Measurements from ENCODE around the gene ZNF735. TPM values are rescaled to one million over a fixed set of nuclear protein-coding genes. Genes with fewer than 3 reads are reported as not detected.
"Not testable (repeated sequence)": the region's sequence is repeated elsewhere in the genome, so short reads cannot be mapped to it uniquely, and the experiment has no call there.

The ZNF735 gene
- not detected in 2 replicates for total RNA-seq
- long read RNA-seq, result 0 reads

- peaks cover 28% of the 10 kb centered on the region for H3K9me3 Mint-ChIP-seq (ENCODE audit: unreplicated experiment)
- no peaks in the 10 kb centered on the region for H3K4me1 Mint-ChIP-seq (ENCODE audit: unreplicated experiment)
- H3K27ac Mint-ChIP-seq (ENCODE audit: unreplicated experiment), result no peak within 1 kb of the TSS
- no peaks in the 10 kb centered on the region for H3K27me3 Mint-ChIP-seq (ENCODE audit: unreplicated experiment)
- peaks cover 3% of the 10 kb centered on the region for H3K36me3 Mint-ChIP-seq (ENCODE audit: unreplicated experiment)
- no peak for DNase-seq (ENCODE audit: extremely low spot score, unreplicated experiment)
- TF ChIP-seq CTCF (IDR thresholded peaks at IDR 0.05), result no peak
- H3K4me3 Mint-ChIP-seq (ENCODE audit: unreplicated experiment), result no peak within 1 kb of the TSS
Observed at GRCh38 chr7:64206903-64207302, at the start of gene ZNF735. Gene ZNF735 (plus strand): TSS chr7:64207203. CDS start chr7:64207203, 0 bp downstream.

- not testable (repeated sequence) for H3K36me3 Mint-ChIP-seq (ENCODE audit: unreplicated experiment); H3K4me1 Mint-ChIP-seq (ENCODE audit: unreplicated experiment); H3K27me3 Mint-ChIP-seq (ENCODE audit: unreplicated experiment); DNase-seq (ENCODE audit: extremely low spot score, unreplicated experiment); H3K27ac Mint-ChIP-seq (ENCODE audit: unreplicated experiment); H3K4me3 Mint-ChIP-seq (ENCODE audit: unreplicated experiment)
- H3K9me3 Mint-ChIP-seq (ENCODE audit: unreplicated experiment), result peaks cover 45% of the 10 kb centered on the region
Observed at GRCh38 chr7:64170974-64171373, 36.0 kb upstream of the ZNF735 start.

DNA sequence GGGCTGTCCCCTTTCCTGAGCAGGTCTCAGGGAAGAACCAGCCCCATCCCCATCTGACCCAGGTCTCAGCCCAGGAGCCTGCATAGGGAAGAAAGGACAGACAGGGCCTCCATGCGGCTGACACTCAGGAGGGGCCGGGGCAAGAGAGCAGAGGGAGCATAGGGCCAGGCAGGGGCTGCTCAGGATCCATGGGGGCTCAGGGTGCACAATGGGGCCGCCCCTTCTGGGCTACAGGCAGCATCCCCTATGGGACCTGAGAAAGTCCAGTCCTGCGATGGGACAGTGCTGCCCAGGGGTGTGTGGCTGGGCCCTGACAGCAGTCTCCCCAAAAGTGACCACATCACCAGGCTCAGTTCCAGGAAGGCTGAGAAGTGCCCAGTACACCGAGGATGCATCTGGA lies 32.7 kb upstream of the ZNF735 start:
- TF ChIP-seq CTCF (IDR thresholded peaks at IDR 0.05), result no peak
- no peaks in the 10 kb centered on the region for H3K36me3 Mint-ChIP-seq (ENCODE audit: unreplicated experiment)
- H3K4me3 Mint-ChIP-seq (ENCODE audit: unreplicated experiment), result no peak overlapping the region
- H3K9me3 Mint-ChIP-seq (ENCODE audit: unreplicated experiment), result peaks cover 53% of the 10 kb centered on the region
- DNase-seq (ENCODE audit: extremely low spot score, unreplicated experiment), result no peak
- no peaks in the 10 kb centered on the region for H3K4me1 Mint-ChIP-seq (ENCODE audit: unreplicated experiment)
- no peak overlapping the region for H3K27ac Mint-ChIP-seq (ENCODE audit: unreplicated experiment)
- no peaks in the 10 kb centered on the region for H3K27me3 Mint-ChIP-seq (ENCODE audit: unreplicated experiment)

DNA sequence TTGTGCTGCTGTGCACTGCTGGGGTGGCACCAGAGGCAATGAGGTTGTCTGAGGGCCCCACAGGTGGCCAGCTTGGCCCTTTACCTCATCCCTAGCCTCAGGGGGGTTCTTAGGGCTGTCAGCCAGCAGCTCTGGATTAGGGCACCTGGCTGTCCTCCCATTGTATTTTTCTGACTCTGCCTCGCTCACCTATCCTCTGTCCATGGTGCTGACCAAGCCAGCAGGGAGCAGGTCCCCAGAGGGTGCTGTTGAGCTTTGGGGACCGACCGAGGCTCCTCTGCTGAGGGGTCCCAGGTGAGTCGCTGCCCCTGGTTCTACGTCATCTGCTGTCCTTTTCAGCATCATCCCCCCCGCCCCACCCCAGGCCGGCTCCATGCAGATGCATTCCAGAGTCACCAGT lies 32.1 kb upstream of the ZNF735 start:
- Mint-ChIP-seq H3K27ac (ENCODE audit: unreplicated experiment) (no peak overlapping the region), H3K36me3 (ENCODE audit: unreplicated experiment) (no peaks in the 10 kb centered on the region), H3K9me3 (ENCODE audit: unreplicated experiment) (peaks cover 51% of the 10 kb centered on the region), H3K4me1 (ENCODE audit: unreplicated experiment) (no peaks in the 10 kb centered on the region), H3K4me3 (ENCODE audit: unreplicated experiment) (no peak overlapping the region), H3K27me3 (ENCODE audit: unreplicated experiment) (no peaks in the 10 kb centered on the region)
- no peak for DNase-seq (ENCODE audit: extremely low spot score, unreplicated experiment)
- TF ChIP-seq CTCF (IDR thresholded peaks at IDR 0.05), result no peak

GRCh38 chr7:64180989-64181388 lies 26.0 kb upstream of the ZNF735 start:
- no peak overlapping the region for H3K27ac Mint-ChIP-seq (ENCODE audit: unreplicated experiment)
- TF ChIP-seq CTCF (IDR thresholded peaks at IDR 0.05), result no peak

DNA sequence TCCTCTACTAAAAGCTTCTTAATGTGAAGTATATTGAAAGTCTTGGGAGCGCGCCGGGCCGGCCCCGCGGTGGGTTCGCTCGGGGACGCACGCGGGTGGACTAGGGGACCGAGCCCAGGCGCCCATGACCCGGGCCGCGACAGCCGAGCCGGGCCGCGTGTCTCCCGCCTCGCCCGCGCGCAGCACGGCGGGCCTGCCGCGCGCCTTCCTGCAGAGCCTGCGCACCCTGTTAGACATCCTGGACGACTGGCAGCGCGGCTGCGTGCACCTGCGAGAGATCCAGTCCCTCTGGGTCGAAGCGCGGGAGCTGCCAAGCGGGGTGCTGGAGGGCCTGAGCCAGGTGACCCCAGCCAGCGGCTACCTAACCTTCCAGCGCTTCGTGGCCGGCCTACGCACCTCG lies 25.4 kb upstream of the ZNF735 start:
- H3K36me3 Mint-ChIP-seq (ENCODE audit: unreplicated experiment), result no peaks in the 10 kb centered on the region
- no peaks in the 10 kb centered on the region for H3K27me3 Mint-ChIP-seq (ENCODE audit: unreplicated experiment)
- no peak overlapping the region for H3K27ac Mint-ChIP-seq (ENCODE audit: unreplicated experiment)
- TF ChIP-seq CTCF (IDR thresholded peaks at IDR 0.05), result no peak
- no peak for DNase-seq (ENCODE audit: extremely low spot score, unreplicated experiment)
- H3K4me1 Mint-ChIP-seq (ENCODE audit: unreplicated experiment), result no peaks in the 10 kb centered on the region
- H3K4me3 Mint-ChIP-seq (ENCODE audit: unreplicated experiment), result no peak overlapping the region
- H3K9me3 Mint-ChIP-seq (ENCODE audit: unreplicated experiment), result peaks cover 35% of the 10 kb centered on the region

More at GRCh38 chr7:64180989-64181388, 26.0 kb upstream of the ZNF735 start:
- Mint-ChIP-seq H3K27me3 (ENCODE audit: unreplicated experiment) (no peaks in the 10 kb centered on the region), H3K4me3 (ENCODE audit: unreplicated experiment) (no peak overlapping the region), H3K9me3 (ENCODE audit: unreplicated experiment) (peaks cover 35% of the 10 kb centered on the region), H3K4me1 (ENCODE audit: unreplicated experiment) (no peaks in the 10 kb centered on the region), H3K36me3 (ENCODE audit: unreplicated experiment) (no peaks in the 10 kb centered on the region)
- no peak for DNase-seq (ENCODE audit: extremely low spot score, unreplicated experiment)

Data from osteocyte (in vitro differentiated cells).